ENCODE data around the gene RCSD1.

Gene RCSD1

DNA sequence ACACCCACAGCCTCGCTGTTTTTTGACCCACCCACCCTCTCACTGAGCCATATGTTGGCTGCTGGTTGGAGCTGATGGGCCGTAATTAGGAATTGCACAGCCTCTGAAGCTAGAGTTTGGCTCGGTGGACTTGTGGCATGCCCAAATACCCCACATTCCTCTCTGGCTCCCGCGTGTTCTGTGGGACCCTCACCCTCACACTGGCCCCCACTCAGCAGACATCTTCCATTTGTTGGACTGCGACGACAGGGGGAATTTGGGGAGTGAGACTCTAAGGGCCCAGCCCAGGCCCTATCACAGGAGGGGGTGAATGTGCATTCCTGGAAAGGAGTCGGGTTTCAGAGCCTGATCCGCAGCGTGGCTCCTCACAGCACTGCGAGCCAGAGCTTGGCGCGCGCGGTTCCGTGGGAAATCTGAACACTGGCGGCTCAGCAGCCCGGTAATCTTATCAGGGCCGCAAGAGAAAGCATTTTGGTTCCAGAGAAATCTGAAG, 5.2 kb downstream of the RCSD1 start:
- H3K4me2 ChIP-seq (ENCODE audit: low read length) = no peak overlapping the region
- no peak overlapping the region for H2AFZ ChIP-seq (ENCODE audit: low read depth, low read length)
- no peaks in the 10 kb centered on the region for H4K20me1 ChIP-seq (ENCODE audit: insufficient read depth, low read length)
- H3K9me3 ChIP-seq (ENCODE audit: insufficient read depth, low read length) = no peaks in the 10 kb centered on the region
- no peak overlapping the region for H3K4me3 ChIP-seq (ENCODE audit: low read length)
- peaks cover under 1% of the 10 kb centered on the region for H3K36me3 ChIP-seq (replicated peaks; ENCODE audit: low read depth, low read length)
- H3K27me3 ChIP-seq (ENCODE audit: low read depth, low read length) = no peaks in the 10 kb centered on the region
- no peak overlapping the region for H3K9ac ChIP-seq (ENCODE audit: low read length)
- H3K4me1 ChIP-seq (ENCODE audit: low read length) = peaks cover 29% of the 10 kb centered on the region
- peaks cover 12% of the 10 kb centered on the region; the same call in 1 of the 2 replicates for H3K79me2 ChIP-seq (ENCODE audit: low read length)
- H3K27ac ChIP-seq (ENCODE audit: low read length) = no peak overlapping the region
- TF ChIP-seq, protein P1, sequence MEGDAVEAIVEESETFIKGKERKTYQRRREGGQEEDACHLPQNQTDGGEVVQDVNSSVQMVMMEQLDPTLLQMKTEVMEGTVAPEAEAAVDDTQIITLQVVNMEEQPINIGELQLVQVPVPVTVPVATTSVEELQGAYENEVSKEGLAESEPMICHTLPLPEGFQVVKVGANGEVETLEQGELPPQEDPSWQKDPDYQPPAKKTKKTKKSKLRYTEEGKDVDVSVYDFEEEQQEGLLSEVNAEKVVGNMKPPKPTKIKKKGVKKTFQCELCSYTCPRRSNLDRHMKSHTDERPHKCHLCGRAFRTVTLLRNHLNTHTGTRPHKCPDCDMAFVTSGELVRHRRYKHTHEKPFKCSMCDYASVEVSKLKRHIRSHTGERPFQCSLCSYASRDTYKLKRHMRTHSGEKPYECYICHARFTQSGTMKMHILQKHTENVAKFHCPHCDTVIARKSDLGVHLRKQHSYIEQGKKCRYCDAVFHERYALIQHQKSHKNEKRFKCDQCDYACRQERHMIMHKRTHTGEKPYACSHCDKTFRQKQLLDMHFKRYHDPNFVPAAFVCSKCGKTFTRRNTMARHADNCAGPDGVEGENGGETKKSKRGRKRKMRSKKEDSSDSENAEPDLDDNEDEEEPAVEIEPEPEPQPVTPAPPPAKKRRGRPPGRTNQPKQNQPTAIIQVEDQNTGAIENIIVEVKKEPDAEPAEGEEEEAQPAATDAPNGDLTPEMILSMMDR (IDR thresholded peaks at IDR 0.05; ENCODE audit: low read depth, low read length) = no peak
- TF ChIP-seq EZH2phosphoT487 (IDR thresholded peaks at IDR 0.05; ENCODE audit: low read depth) = no peak

DNA sequence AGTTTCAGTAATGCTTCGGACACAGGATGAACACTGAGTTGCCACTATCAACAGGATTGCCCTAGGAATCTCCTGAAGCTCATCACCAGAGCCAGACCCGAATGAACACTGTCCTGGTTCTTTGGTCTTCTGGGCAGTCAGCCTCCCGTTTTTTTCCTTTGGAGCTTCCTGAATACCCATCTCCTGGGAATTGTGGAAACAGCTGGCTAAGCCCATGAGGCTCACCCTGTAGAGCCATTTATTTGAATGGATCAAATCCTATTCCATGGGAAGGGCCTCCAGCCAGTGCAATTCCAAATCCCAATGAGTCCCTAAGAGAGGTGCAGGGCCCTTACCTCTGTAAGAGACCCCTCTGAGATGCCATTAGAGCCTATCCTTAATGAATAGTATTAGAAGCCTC, 5.9 kb downstream of the RCSD1 start:
- Histone ChIP-seq H3K9ac (ENCODE audit: low read length) (no peak overlapping the region), H3K27ac (ENCODE audit: low read length) (no peak overlapping the region), H3K27me3 (ENCODE audit: low read depth, low read length) (no peaks in the 10 kb centered on the region), H3K79me2 (ENCODE audit: low read length) (peaks cover 10% of the 10 kb centered on the region; the same call in 1 of the 2 replicates), H3K4me1 (ENCODE audit: low read length) (peaks cover 25% of the 10 kb centered on the region), H2AFZ (ENCODE audit: low read depth, low read length) (no peak overlapping the region), H3K9me3 (ENCODE audit: insufficient read depth, low read length) (no peaks in the 10 kb centered on the region), H3K4me3 (ENCODE audit: low read length) (no peak overlapping the region), H3K36me3 (replicated peaks; ENCODE audit: low read depth, low read length) (peaks cover 2% of the 10 kb centered on the region), H4K20me1 (ENCODE audit: insufficient read depth, low read length) (no peaks in the 10 kb centered on the region), H3K4me2 (ENCODE audit: low read length) (no peak overlapping the region)
- TF ChIP-seq EZH2phosphoT487 (IDR thresholded peaks at IDR 0.05; ENCODE audit: low read depth) = no peak
- TF ChIP-seq, protein P1 (IDR thresholded peaks at IDR 0.05; ENCODE audit: low read depth, low read length) = no peak

DNA sequence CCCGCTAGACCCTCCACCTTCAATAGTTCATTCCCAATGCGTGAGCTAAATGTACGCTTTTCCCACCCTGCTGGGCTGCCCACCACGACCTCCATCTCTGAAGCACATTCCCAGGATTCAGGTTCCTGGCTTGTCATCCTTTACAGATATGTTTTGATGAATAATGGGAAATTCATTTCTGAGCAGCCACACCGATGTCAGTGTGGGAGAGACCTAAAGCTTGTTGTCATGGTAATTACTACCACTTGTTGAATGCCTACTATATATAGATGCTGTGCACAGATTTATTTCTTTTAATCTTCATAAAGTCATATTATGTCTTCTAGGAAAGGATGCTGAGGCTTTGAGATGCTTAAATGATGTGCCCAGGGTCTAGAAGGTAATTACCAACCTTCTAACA, 8.0 kb downstream of the RCSD1 start:
- no peaks in the 10 kb centered on the region for H3K79me2 ChIP-seq (ENCODE audit: low read length)
- TF ChIP-seq, protein P1 (IDR thresholded peaks at IDR 0.05; ENCODE audit: low read depth, low read length) = no peak
- TF ChIP-seq EZH2phosphoT487 (IDR thresholded peaks at IDR 0.05; ENCODE audit: low read depth) = no peak
- H3K36me3 ChIP-seq (replicated peaks; ENCODE audit: low read depth, low read length) = peaks cover 2% of the 10 kb centered on the region
- H3K4me3 ChIP-seq (ENCODE audit: low read length) = no peak overlapping the region
- no peaks in the 10 kb centered on the region for H3K27me3 ChIP-seq (ENCODE audit: low read depth, low read length)
- H3K27ac ChIP-seq (ENCODE audit: low read length) = no peak overlapping the region
- H4K20me1 ChIP-seq (ENCODE audit: insufficient read depth, low read length) = no peaks in the 10 kb centered on the region
- H3K4me1 ChIP-seq (ENCODE audit: low read length) = peaks cover 6% of the 10 kb centered on the region; the same call in 1 of the 2 replicates
- H3K9ac ChIP-seq (ENCODE audit: low read length) = no peak overlapping the region
- no peaks in the 10 kb centered on the region for H3K9me3 ChIP-seq (ENCODE audit: insufficient read depth, low read length)
- no peak overlapping the region for H3K4me2 ChIP-seq (ENCODE audit: low read length)
- H2AFZ ChIP-seq (ENCODE audit: low read depth, low read length) = no peak overlapping the region

DNA sequence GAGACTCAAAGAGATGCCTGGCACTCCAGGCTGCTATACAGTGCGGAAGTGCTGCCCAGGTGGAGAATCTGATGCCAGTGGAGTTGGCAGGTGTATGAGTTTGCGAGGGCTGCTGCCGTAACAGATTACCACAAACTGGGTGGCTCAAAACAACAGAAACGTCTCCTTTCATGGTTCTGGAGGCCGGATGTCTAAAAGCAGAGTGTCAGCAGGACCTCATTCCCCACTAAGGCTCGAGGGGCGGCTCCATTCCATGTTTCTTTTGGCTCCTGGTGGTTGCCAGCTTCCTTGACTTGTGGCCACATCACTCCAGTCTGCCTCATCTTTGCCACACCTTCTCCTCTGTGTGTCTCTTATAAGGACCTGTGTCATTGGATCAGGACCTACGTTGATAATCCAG, 10.0 kb downstream of the RCSD1 start:
- Histone ChIP-seq H3K4me1 (ENCODE audit: low read length) (peaks cover 6% of the 10 kb centered on the region; the same call in 1 of the 2 replicates), H3K79me2 (ENCODE audit: low read length) (no peaks in the 10 kb centered on the region)

More for the DNA sequence above, 10.0 kb downstream of the RCSD1 start:
- Histone ChIP-seq H3K4me3 (ENCODE audit: low read length) (no peak overlapping the region), H3K9me3 (ENCODE audit: insufficient read depth, low read length) (no peaks in the 10 kb centered on the region), H4K20me1 (ENCODE audit: insufficient read depth, low read length) (no peaks in the 10 kb centered on the region), H3K9ac (ENCODE audit: low read length) (no peak overlapping the region), H3K36me3 (replicated peaks; ENCODE audit: low read depth, low read length) (peaks cover 2% of the 10 kb centered on the region), H3K4me2 (ENCODE audit: low read length) (no peak overlapping the region), H3K27me3 (ENCODE audit: low read depth, low read length) (no peaks in the 10 kb centered on the region), H2AFZ (ENCODE audit: low read depth, low read length) (no peak overlapping the region), H3K27ac (ENCODE audit: low read length) (no peak overlapping the region)
- TF ChIP-seq, protein P1 (IDR thresholded peaks at IDR 0.05; ENCODE audit: low read depth, low read length) = no peak
- no peak for TF ChIP-seq EZH2phosphoT487 (IDR thresholded peaks at IDR 0.05; ENCODE audit: low read depth)
